Measurements from ENCODE around the gene TIGD3. TPM values are rescaled to one million over a fixed set of nuclear protein-coding genes. Genes with fewer than 3 reads are reported as not detected.

TIGD3 gene
- total and polyA plus RNA-seq, 2 experiments from 2014 or later, result 0.88 to 1.7 TPM

DNA sequence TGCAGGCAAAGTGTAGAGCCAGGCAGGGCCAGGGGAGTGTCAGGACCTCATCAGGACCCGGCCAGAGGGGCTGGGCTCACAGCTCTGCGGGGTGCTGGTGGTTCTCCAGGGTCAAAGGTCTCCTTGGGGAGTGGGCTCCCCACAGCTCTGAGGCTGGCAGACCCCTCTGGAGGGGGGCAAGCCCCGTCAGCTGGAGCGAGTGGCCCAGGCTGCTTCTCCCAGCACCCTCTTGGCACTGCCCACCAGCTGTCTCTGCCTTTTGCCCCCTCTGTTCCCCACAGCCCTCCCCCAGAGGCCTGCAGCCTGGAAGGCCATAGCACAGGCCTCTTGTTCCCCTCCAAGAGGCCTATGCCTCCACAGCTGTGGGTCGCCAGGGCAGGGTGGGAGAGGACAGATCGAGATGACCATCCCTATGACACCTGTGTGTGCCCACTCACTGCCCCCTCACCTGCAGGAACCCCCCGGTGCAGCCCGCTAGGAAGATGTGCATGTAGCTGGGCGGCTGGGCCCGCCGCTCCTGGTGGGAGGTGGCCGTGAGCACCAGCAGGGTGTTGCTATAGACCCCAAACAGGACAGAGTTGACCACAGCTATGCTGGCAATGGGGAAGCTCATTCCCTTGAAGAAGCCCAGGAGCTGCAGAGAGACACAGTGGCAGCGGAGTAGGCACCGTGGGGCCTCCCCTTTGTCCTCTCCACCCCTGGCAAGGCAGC is 24.5 kb downstream of the TIGD3 start:
- H3K9me3 ChIP-seq (ENCODE audit: low read depth), result no peaks in the 10 kb centered on the region
- no peak overlapping the region for H3K27ac ChIP-seq
- H3K4me1 ChIP-seq (ENCODE audit: low read depth), result peaks cover 30% of the 10 kb centered on the region
- TF ChIP-seq, protein P1, sequence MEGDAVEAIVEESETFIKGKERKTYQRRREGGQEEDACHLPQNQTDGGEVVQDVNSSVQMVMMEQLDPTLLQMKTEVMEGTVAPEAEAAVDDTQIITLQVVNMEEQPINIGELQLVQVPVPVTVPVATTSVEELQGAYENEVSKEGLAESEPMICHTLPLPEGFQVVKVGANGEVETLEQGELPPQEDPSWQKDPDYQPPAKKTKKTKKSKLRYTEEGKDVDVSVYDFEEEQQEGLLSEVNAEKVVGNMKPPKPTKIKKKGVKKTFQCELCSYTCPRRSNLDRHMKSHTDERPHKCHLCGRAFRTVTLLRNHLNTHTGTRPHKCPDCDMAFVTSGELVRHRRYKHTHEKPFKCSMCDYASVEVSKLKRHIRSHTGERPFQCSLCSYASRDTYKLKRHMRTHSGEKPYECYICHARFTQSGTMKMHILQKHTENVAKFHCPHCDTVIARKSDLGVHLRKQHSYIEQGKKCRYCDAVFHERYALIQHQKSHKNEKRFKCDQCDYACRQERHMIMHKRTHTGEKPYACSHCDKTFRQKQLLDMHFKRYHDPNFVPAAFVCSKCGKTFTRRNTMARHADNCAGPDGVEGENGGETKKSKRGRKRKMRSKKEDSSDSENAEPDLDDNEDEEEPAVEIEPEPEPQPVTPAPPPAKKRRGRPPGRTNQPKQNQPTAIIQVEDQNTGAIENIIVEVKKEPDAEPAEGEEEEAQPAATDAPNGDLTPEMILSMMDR (IDR thresholded peaks at IDR 0.05; ENCODE audit: low read depth, low read length), result no peak
- DNase-seq (ENCODE audit: low read depth in 1 of 2, low spot score in 1 of 2), result no peak
- H3K36me3 ChIP-seq, result no peaks in the 10 kb centered on the region
- no peak overlapping the region for H3K4me3 ChIP-seq
- H3K27me3 ChIP-seq, result no peaks in the 10 kb centered on the region

DNA sequence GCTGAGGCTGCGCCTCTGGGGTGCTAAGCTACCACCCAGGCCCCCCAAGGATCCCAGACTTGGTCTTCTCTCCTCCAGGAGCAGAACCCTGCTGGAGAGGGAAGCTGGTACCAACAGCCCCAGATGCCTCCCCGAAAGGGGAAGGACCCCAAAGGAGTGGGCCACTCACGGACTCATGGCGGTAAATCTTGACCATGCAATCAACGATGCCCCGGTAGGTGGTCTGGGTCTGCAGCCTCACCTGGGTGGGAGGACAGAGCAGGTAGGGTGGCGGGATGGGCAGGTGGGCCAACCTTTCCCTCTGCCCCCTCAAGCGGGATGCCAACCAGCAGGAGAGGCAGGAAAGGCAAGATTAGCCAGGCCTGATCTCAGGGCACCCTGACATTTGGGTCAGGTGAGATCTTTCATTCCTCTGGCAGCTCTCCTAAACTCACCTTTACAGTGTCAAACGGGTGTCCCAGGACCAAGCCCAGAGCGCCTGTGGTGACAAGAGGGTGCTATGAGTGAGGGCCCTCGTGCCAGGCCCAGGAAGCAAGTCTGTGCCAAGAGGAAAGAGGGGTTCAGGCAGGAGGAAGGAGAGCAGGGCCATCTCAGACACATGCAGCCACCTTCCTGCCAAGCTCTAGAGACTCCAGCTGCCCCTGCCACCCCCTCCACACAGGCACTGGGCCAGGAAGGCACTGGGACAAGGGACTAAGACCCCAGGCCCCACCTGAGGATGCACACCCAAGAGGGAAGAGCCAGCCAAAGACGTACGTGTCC is 25.3 kb downstream of the TIGD3 start:
- no peak for DNase-seq (ENCODE audit: low read depth in 1 of 2, low spot score in 1 of 2)
- TF ChIP-seq, protein P1 (IDR thresholded peaks at IDR 0.05; ENCODE audit: low read depth, low read length), result no peak
- no peaks in the 10 kb centered on the region for H3K27me3 ChIP-seq
- no peak overlapping the region for H3K4me3 ChIP-seq
- H3K4me1 ChIP-seq (ENCODE audit: low read depth), result peaks cover 37% of the 10 kb centered on the region
- H3K9me3 ChIP-seq (ENCODE audit: low read depth), result no peaks in the 10 kb centered on the region
- no peak overlapping the region for H3K27ac ChIP-seq
- no peaks in the 10 kb centered on the region for H3K36me3 ChIP-seq

DNA sequence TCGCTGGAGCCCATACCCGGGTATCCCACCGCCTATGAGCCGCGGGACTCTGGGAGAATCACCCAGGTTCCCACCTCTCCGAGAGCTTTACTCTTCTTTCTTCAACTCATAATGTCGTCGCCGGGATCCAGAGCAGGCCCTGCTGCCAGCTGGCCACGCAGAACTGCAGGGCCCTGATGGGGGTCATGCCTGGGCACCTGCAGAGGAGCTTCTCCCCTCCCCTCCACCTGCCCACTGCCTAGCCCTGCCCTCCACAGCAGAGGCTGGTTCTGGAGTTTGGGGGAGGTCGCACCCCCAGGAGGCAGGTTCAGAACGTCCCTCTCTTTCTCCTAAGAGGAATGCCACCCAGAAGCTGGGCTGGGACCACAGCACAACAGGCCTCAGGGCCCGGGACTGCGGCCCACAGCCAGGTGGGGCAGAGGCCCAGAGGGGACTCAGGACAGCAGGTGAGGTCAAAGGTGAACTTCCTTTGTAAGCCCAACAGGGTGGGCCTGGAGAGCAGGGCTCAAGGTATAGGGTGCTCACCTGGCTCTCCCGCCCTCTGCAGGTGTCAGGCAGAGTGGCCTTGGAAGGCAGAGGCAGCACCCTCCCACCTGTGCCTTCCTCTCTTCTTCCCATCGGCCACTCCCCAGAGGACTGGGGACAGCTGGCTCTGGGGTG is 26.0 kb downstream of the TIGD3 start:
- H3K27me3 ChIP-seq, result no peaks in the 10 kb centered on the region
- H3K4me1 ChIP-seq (ENCODE audit: low read depth), result peaks cover 37% of the 10 kb centered on the region
- no peak overlapping the region for H3K4me3 ChIP-seq
- no peaks in the 10 kb centered on the region for H3K36me3 ChIP-seq
- H3K27ac ChIP-seq, result peak overlapping the region; percentile 86
- no peaks in the 10 kb centered on the region for H3K9me3 ChIP-seq (ENCODE audit: low read depth)
- no peak for DNase-seq (ENCODE audit: low read depth in 1 of 2, low spot score in 1 of 2)
- TF ChIP-seq, protein P1 (IDR thresholded peaks at IDR 0.05; ENCODE audit: low read depth, low read length), result no peak

DNA sequence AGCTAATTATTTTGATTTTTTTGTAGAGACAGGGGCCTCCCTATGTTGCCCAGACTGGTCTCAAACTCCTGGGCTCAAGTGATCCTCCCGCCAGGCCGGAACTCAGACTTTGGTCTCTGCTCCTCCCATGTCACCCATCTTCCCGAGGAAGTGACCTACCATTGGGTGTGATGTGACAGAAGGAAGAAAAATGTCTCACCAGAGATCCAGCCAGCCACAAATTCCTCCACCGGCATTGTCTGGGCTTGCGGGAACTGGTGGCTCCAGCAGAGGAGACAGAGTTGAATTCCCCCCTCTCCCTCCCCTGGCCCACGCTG is 27.1 kb downstream of the TIGD3 start:
- H3K36me3 ChIP-seq, result no peaks in the 10 kb centered on the region
- no peaks in the 10 kb centered on the region for H3K27me3 ChIP-seq
- no peak for DNase-seq (ENCODE audit: low read depth in 1 of 2, low spot score in 1 of 2)
- H3K27ac ChIP-seq, result peak overlapping the region; percentile 86
- H3K9me3 ChIP-seq (ENCODE audit: low read depth), result no peaks in the 10 kb centered on the region
- TF ChIP-seq, protein P1 (IDR thresholded peaks at IDR 0.05; ENCODE audit: low read depth, low read length), result no peak
- H3K4me3 ChIP-seq, result no peak overlapping the region
- peaks cover 37% of the 10 kb centered on the region for H3K4me1 ChIP-seq (ENCODE audit: low read depth)

DNA sequence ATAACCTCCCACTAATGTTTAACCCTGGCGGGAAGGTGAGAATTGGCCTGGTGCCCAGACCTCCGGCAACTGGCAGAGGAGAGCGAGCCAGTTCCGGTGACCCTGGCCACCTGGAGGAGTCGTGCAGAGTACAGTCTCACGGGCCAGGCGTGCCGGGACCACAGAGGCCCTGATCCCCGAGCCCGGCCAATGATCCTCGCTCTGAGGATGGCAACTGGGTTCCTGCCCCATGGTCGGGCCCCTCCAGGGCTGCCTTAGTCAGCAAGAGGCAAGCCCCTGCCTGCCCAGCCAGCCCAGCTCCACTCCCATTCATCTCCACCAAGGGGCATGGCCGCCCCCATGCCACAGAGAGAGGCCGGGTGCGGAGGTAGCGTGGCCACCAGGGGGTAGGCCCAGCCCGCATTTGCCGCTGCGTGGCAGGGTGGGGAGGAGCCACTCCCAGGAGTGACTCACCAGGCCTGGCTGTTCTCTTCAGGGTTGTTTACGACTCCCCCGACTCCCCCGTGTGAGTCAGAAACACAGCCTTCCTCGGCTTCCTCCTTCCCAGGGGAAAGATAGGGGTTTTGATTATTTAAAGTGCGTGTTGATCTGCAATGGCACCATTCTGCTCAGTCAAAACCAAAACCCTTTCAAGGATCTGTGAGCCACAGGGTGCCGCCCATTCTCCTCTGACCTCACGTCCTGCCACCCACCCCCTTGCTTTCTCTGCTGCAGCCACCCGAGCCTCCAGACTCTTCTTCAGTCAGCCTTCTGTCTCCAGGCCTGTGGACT is 27.7 kb downstream of the TIGD3 start, which contains the start of gene SLC25A45:
Gene SLC25A45 (minus strand): TSS at position 614 of the 771 bp plus-strand sequence. CDS start 695 bp downstream, outside the sequence.
- no peaks in the 10 kb centered on the region for H3K27me3 ChIP-seq
- TF ChIP-seq, protein P1 (IDR thresholded peaks at IDR 0.05; ENCODE audit: low read depth, low read length), result peak; percentile 80
- H3K36me3 ChIP-seq, result no peaks in the 10 kb centered on the region
- peak; percentile 86 to 99 for DNase-seq (ENCODE audit: low read depth in 1 of 2, low spot score in 1 of 2)
- no peak within 1 kb of the TSS for H3K4me3 ChIP-seq
- H3K9me3 ChIP-seq (ENCODE audit: low read depth), result no peaks in the 10 kb centered on the region
- H3K4me1 ChIP-seq (ENCODE audit: low read depth), result peaks cover 40% of the 10 kb centered on the region
- peak within 1 kb of the TSS; percentile 86 for H3K27ac ChIP-seq

Data from cardiac muscle cell (in vitro differentiated cells and primary cell).